WTC11 (cell line): ENCODE results near the gene TJP3. TPM values are rescaled to one million over a fixed set of nuclear protein-coding genes. Genes with fewer than 3 reads are reported as not detected.

ENCODE experiments used
- ATAC-seq: fragments of 200-7000 bp; cut with Tn5 transposase; 2 replicates; pipeline ENCODE4 v1.10.0; 2021; ENCODE audit warnings: mild to moderate bottlenecking, moderate library complexity
- CTCF ChIA-PET: fragments of 300-600 bp; sonication (Branson Sonifier 250); formaldehyde crosslinking; loops from one replicate; lab custom pipeline; 2021; ENCODE audit warnings: antibody characterized with exemption; lab: Charles Lee
- POLR2A ChIA-PET: fragments of 350-600 bp; sonication (Branson Sonifier 250); formaldehyde crosslinking; loops from one replicate; lab custom pipeline; 2021; ENCODE audit warnings: antibody characterized with exemption; lab: Charles Lee
- DNase-seq: peaks from one replicate; pipeline ENCODE4 v3.0.0; 2021; ENCODE audit warnings: low spot score
- H3K27ac Mint-ChIP-seq: 2 replicates; pipeline ENCODE4 v1.8.0; 2021; ENCODE audit warnings: mixed read lengths
- H3K27me3 Mint-ChIP-seq: 2 replicates; pipeline ENCODE4 v1.8.0; 2021; ENCODE audit warnings: low read depth, mild to moderate bottlenecking, moderate library complexity, mixed read lengths
- H3K36me3 Mint-ChIP-seq: 2 replicates; pipeline ENCODE4 v1.8.0; 2021; ENCODE audit warnings: mixed read lengths
- H3K4me1 Mint-ChIP-seq: 2 replicates; pipeline ENCODE4 v1.8.0; 2022; ENCODE audit warnings: mixed read lengths
- H3K4me3 Mint-ChIP-seq: 2 replicates; pipeline ENCODE4 v1.8.0; 2021; ENCODE audit warnings: mild to moderate bottlenecking, moderate library complexity, mixed read lengths
- H3K9me3 Mint-ChIP-seq: 2 replicates; pipeline ENCODE4 v1.8.0; 2021; ENCODE audit warnings: mixed read lengths
- ARID4B ChIP-seq: sonication (generic); formaldehyde crosslinking; IDR thresholded peaks from 2 replicates; pipeline ENCODE4 v1.8.0; 2023; ENCODE audit warnings: missing genetic modification reagents, mild to moderate bottlenecking, borderline replicate concordance
- CREM ChIP-seq: sonication (generic); formaldehyde crosslinking; IDR thresholded peaks from 2 replicates; pipeline ENCODE4 v1.8.1; 2022; ENCODE audit warnings: mild to moderate bottlenecking, missing genetic modification reagents, moderate library complexity
- EMX1 ChIP-seq: fragments of 250-450 bp; sonication (Bioruptor Pico); IDR thresholded peaks from 2 replicates; pipeline ENCODE4 v1.8.0; 2021; ENCODE audit warnings: mild to moderate bottlenecking
- JUN ChIP-seq: sonication (generic); formaldehyde crosslinking; IDR thresholded peaks from 2 replicates; pipeline ENCODE4 v1.8.0; 2023; ENCODE audit warnings: mild to moderate bottlenecking, missing genetic modification reagents
- NFE2L1 ChIP-seq: sonication (generic); formaldehyde crosslinking; IDR thresholded peaks from 2 replicates; pipeline ENCODE4 v1.8.1; 2023; ENCODE audit warnings: missing genetic modification reagents
- NR1H2 ChIP-seq: sonication (generic); formaldehyde crosslinking; IDR thresholded peaks from 2 replicates; pipeline ENCODE4 v1.9.0; 2021; ENCODE audit warnings: mild to moderate bottlenecking, moderate library complexity, missing genetic modification reagents
- STAT6 ChIP-seq: sonication (generic); formaldehyde crosslinking; conservative IDR thresholded peaks from 2 replicates; pipeline ENCODE4 v1.8.1; 2023; ENCODE audit warnings: mild to moderate bottlenecking, low read depth, missing genetic modification reagents, moderate library complexity
- ZBTB21 ChIP-seq: sonication (generic); formaldehyde crosslinking; IDR thresholded peaks from 2 replicates; pipeline ENCODE4 v1.8.1; 2023; ENCODE audit warnings: mild to moderate bottlenecking, missing genetic modification reagents, borderline replicate concordance
- total RNA-seq: library from RNA; stranded (reverse); gene quantifications from 3 replicates; pipeline ENCODE4 v1.2.3, GENCODE V29; 2021
- TF ChIP-seq, protein P1 (sequence below): sonication (generic); formaldehyde crosslinking; IDR thresholded peaks from 2 replicates; pipeline ENCODE4 v1.8.0; 2022; ENCODE audit warnings: missing genetic modification reagents
- TF ChIP-seq, protein P2 (sequence below): sonication (generic); formaldehyde crosslinking; IDR thresholded peaks from 2 replicates; pipeline ENCODE4 v1.8.1; 2023; ENCODE audit warnings: mild to moderate bottlenecking, moderate library complexity, missing genetic modification reagents
- TF ChIP-seq, protein P3 (sequence below): sonication (generic); formaldehyde crosslinking; IDR thresholded peaks from 2 replicates; pipeline ENCODE4 v1.8.0; 2022; ENCODE audit warnings: mild to moderate bottlenecking, missing genetic modification reagents
- TF ChIP-seq, protein P4 (sequence below): sonication (generic); formaldehyde crosslinking; conservative IDR thresholded peaks from 2 replicates; pipeline ENCODE4 v1.8.1; 2022; ENCODE audit warnings: mild to moderate bottlenecking, missing genetic modification reagents

Gene TJP3
- total RNA-seq, 1 experiment from 2014 or later: 36.2 TPM

- TF ChIP-seq, protein P1, sequence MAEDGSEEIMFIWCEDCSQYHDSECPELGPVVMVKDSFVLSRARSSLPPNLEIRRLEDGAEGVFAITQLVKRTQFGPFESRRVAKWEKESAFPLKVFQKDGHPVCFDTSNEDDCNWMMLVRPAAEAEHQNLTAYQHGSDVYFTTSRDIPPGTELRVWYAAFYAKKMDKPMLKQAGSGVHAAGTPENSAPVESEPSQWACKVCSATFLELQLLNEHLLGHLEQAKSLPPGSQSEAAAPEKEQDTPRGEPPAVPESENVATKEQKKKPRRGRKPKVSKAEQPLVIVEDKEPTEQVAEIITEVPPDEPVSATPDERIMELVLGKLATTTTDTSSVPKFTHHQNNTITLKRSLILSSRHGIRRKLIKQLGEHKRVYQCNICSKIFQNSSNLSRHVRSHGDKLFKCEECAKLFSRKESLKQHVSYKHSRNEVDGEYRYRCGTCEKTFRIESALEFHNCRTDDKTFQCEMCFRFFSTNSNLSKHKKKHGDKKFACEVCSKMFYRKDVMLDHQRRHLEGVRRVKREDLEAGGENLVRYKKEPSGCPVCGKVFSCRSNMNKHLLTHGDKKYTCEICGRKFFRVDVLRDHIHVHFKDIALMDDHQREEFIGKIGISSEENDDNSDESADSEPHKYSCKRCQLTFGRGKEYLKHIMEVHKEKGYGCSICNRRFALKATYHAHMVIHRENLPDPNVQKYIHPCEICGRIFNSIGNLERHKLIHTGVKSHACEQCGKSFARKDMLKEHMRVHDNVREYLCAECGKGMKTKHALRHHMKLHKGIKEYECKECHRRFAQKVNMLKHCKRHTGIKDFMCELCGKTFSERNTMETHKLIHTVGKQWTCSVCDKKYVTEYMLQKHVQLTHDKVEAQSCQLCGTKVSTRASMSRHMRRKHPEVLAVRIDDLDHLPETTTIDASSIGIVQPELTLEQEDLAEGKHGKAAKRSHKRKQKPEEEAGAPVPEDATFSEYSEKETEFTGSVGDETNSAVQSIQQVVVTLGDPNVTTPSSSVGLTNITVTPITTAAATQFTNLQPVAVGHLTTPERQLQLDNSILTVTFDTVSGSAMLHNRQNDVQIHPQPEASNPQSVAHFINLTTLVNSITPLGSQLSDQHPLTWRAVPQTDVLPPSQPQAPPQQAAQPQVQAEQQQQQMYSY (CRISPR knock-in tag): no peak
- no peak for TF ChIP-seq STAT6
- no peak for TF ChIP-seq ARID4B (CRISPR knock-in tag)
- TF ChIP-seq, protein P2, sequence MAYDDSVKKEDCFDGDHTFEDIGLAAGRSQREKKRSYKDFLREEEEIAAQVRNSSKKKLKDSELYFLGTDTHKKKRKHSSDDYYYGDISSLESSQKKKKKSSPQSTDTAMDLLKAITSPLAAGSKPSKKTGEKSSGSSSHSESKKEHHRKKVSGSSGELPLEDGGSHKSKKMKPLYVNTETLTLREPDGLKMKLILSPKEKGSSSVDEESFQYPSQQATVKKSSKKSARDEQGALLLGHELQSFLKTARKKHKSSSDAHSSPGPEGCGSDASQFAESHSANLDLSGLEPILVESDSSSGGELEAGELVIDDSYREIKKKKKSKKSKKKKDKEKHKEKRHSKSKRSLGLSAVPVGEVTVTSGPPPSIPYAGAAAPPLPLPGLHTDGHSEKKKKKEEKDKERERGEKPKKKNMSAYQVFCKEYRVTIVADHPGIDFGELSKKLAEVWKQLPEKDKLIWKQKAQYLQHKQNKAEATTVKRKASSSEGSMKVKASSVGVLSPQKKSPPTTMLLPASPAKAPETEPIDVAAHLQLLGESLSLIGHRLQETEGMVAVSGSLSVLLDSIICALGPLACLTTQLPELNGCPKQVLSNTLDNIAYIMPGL (CRISPR knock-in tag): peak; percentile 45; the same call in 1 of the 2 replicates
- TF ChIP-seq EMX1 (CRISPR knock-in tag): no peak
- TF ChIP-seq NR1H2 (CRISPR knock-in tag): no peak
- no peak for TF ChIP-seq ZBTB21 (CRISPR knock-in tag)
- TF ChIP-seq, all 79 proteins: peak for 5
These were observed 78.0 kb downstream of the TJP3 start, which contains the start of gene MATK (continued) for GRCh38 chr19:3785938-3786824.

DNA sequence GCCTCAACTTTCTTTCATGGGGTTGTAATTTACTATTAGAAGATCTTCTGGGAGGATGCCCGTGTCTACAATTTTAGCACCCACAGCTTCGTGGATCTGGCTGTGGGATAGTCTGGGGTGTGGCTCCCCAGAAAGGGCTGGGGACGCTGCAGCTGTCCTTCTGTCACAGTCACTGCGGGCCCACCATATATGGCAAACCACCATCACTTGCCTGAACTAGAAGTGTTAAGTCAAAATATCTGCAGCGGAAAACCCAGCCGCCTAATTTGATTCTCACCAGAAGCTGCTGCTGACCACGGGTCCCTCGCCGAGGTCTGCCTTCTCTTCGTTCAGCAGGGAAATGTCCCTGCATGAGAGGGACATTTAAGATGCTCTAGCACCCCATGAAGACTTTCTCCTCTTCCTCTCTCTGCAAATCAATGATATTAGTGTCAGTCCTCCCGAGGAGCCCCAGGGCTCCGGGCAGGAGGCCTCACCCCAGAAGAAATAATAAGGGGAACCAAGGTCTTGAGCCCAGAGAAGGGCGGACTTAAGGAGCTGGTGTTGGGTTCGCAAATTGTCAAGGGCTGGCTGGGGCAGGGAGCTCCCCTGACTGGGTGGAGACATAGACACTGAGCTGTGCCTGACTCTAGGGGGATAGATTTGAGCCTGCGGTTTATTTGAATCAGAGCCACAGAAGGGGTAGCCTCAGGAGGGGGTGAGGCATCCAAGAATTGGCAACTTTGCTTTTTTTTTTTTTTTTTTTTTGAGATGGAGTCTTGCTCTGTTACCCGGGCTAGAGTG is 81.0 kb downstream of the TJP3 start:
- Mint-ChIP-seq H3K27ac (no peak overlapping the region), H3K9me3 (peaks cover 3% of the 10 kb centered on the region; the same call in 1 of the 2 replicates), H3K4me3 (no peak overlapping the region), H3K4me1 (peaks cover 7% of the 10 kb centered on the region), H3K27me3 (peaks cover 28% of the 10 kb centered on the region), H3K36me3 (no peaks in the 10 kb centered on the region)
- DNase-seq: no peak
- ChIA-PET POLR2A (interaction anchor here (0.5 kb wide), 1 partner anchor 206 kb away, joined by 6 read pairs; no protein-coding TSS in a partner anchor), CTCF (interaction anchor here (0.6 to 2.5 kb wide), 5 partner anchors 20 to 199 kb away, joined by 3 to 16 read pairs (median 3); partner anchors contain the start of gene MRPL54)
- no peak for ATAC-seq
- TF ChIP-seq, protein P3, sequence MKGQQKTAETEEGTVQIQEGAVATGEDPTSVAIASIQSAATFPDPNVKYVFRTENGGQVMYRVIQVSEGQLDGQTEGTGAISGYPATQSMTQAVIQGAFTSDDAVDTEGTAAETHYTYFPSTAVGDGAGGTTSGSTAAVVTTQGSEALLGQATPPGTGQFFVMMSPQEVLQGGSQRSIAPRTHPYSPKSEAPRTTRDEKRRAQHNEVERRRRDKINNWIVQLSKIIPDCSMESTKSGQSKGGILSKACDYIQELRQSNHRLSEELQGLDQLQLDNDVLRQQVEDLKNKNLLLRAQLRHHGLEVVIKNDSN (CRISPR knock-in tag): no peak
- TF ChIP-seq, protein P4, sequence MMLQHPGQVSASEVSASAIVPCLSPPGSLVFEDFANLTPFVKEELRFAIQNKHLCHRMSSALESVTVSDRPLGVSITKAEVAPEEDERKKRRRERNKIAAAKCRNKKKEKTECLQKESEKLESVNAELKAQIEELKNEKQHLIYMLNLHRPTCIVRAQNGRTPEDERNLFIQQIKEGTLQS (CRISPR knock-in tag): no peak
- TF ChIP-seq NFE2L1 (CRISPR knock-in tag) (no peak), CREM (CRISPR knock-in tag) (no peak), JUN (CRISPR knock-in tag) (no peak)
